HepG2 (cell line): ENCODE measurements around the gene POLR1C. TPM values are rescaled to one million over a fixed set of nuclear protein-coding genes. Genes with fewer than 3 reads are reported as not detected.

ENCODE experiments used
- ATAC-seq: fragments of 200-7000 bp; cut with Tn5 transposase; 3 replicates; pipeline ENCODE4 v1.9.1; 2020; ENCODE audit warnings: mild to moderate bottlenecking, moderate library complexity
- BruUV-seq: library from RNA; stranded (reverse); fragments of 400-500 nt; replicated peaks from 2 replicates; lab custom pipeline; 2021; lab: Mats Ljungman, UMichigan
- CTCF ChIA-PET: fragments of 300-600 bp; formaldehyde crosslinking; extraction: SDS; loops from one replicate; lab custom pipeline; 2021; ENCODE audit warnings: low total read pairs, inconsistent platforms, low intra/inter-chr PET ratio; lab: Yijun Ruan, JAX
- POLR2A ChIA-PET: fragments of 350-600 bp; sonication (Branson Sonifier 250); formaldehyde crosslinking; loops from one replicate; lab custom pipeline; 2020; ENCODE audit warnings: antibody characterized with exemption, inconsistent platforms; lab: Yijun Ruan, JAX
- DNase-seq: peaks from one replicate; pipeline ENCODE4 v3.0.0-alpha.2; 2015; ENCODE audit warnings: low spot score
- FAIRE-seq: peaks from 3 replicates; lab custom pipeline; 2011; peaks lifted over from hg19 to GRCh38; lab: Jason Lieb, UNC
- H2AFZ ChIP-seq: one replicate; pipeline ENCODE4 v1.6.1; 2011; ENCODE audit warnings: low read length, inconsistent platforms
- H3K27ac ChIP-seq: fragments of 300-600 bp; 3 replicates; pipeline ENCODE4 v1.8.0; 2011; ENCODE audit warnings: mixed run types, mild to moderate bottlenecking, mixed read lengths, low read length, inconsistent platforms; ENCODE audit not compliant: insufficient read depth; ENCODE audit errors: extremely low read length
- H3K27me3 ChIP-seq, 2 experiments: fragments of 200-600 bp in 1 of 2; 2 replicates in 1 of 2; 3 replicates in 1 of 2; pipeline versions ENCODE4 v1.6.0 to v1.8.0; 2011; ENCODE audit warnings: low read length in 2 of 2, mild to moderate bottlenecking in 2 of 2, moderate library complexity in 2 of 2, inconsistent platforms in 1 of 2; ENCODE audit not compliant: insufficient read depth in 2 of 2, control insufficient read depth in 1 of 2
- H3K36me3 ChIP-seq, 2 experiments: fragments of 200-600 bp in 1 of 2; replicated peaks in 1 of 2; 2 replicates in 1 of 2; 3 replicates in 1 of 2; pipeline versions ENCODE4 v1.5.1 to v1.8.0; 2011; ENCODE audit warnings: low read length in 2 of 2, inconsistent platforms in 1 of 2; ENCODE audit not compliant: insufficient read depth in 2 of 2, control insufficient read depth in 1 of 2
- H3K4me1 ChIP-seq: 2 replicates; pipeline ENCODE4 v1.5.1; 2012; ENCODE audit warnings: low read length, inconsistent platforms; ENCODE audit not compliant: insufficient read depth
- H3K4me2 ChIP-seq: 2 replicates; pipeline ENCODE4 v1.6.0; 2011; ENCODE audit warnings: low read depth, low read length, inconsistent platforms
- H3K4me3 ChIP-seq, 3 experiments: fragments of 200-600 bp in 1 of 3; sonication (generic), shearing (Covaris generic) in 1 of 3; replicated peaks in 1 of 3; 2 replicates each; pipeline ENCODE4 v1.5.1; 2011 to 2016; ENCODE audit warnings: low read length in 3 of 3, inconsistent platforms in 2 of 3, low read depth in 2 of 3, mild to moderate bottlenecking in 2 of 3, control low read depth in 1 of 3, mixed read lengths in 1 of 3; ENCODE audit not compliant: insufficient read depth in 1 of 3
- H3K79me2 ChIP-seq: one replicate; pipeline ENCODE4 v1.6.1; 2011; ENCODE audit warnings: low read length, inconsistent platforms; ENCODE audit not compliant: insufficient read depth
- H3K9ac ChIP-seq: 2 replicates; pipeline ENCODE4 v1.6.0; 2011; ENCODE audit warnings: mild to moderate bottlenecking, low read depth, low read length, inconsistent platforms; ENCODE audit not compliant: insufficient read depth
- H3K9me3 ChIP-seq: 2 replicates; pipeline ENCODE4 v1.5.1; 2012; ENCODE audit warnings: mild to moderate bottlenecking, low read length
- H4K20me1 ChIP-seq: 2 replicates; pipeline ENCODE4 v1.6.0; 2011; ENCODE audit warnings: inconsistent platforms, mild to moderate bottlenecking, low read length, moderate library complexity; ENCODE audit not compliant: insufficient read depth
- ARID4A ChIP-seq: sonication (generic); formaldehyde crosslinking; IDR thresholded peaks from 2 replicates; pipeline ENCODE4 v1.5.0; 2020; ENCODE audit warnings: mild to moderate bottlenecking, missing genetic modification reagents, borderline replicate concordance
- HDAC6 ChIP-seq: fragments of 200-600 bp; sonication (generic); IDR thresholded peaks from 2 replicates; pipeline ENCODE4 v1.7.0; 2017; ENCODE audit warnings: mild to moderate bottlenecking, antibody characterized with exemption, low read length, low read depth
- HMGXB3 ChIP-seq: sonication (generic); formaldehyde crosslinking; IDR thresholded peaks from 2 replicates; pipeline ENCODE4 v1.4.0; 2020; ENCODE audit warnings: missing genetic modification reagents, borderline replicate concordance
- IRF2 ChIP-seq: IDR thresholded peaks from 2 replicates; pipeline ENCODE4 v1.6.1; 2018; ENCODE audit warnings: missing genetic modification reagents, missing compliant biosample characterization
- MAF1 ChIP-seq: sonication (generic); formaldehyde crosslinking; IDR thresholded peaks from 2 replicates; pipeline ENCODE4 v1.5.0; 2020; ENCODE audit warnings: missing genetic modification reagents, borderline replicate concordance
- MAX ChIP-seq: IDR thresholded peaks from 2 replicates; pipeline ENCODE4 v1.6.1; 2012; ENCODE audit warnings: inconsistent platforms
- MTA1 ChIP-seq: sonication (generic); formaldehyde crosslinking; IDR thresholded peaks from 2 replicates; pipeline ENCODE4 v1.4.0; 2020; ENCODE audit warnings: missing genetic modification reagents, mild to moderate bottlenecking, borderline replicate concordance
- SIN3A ChIP-seq: IDR thresholded peaks from 2 replicates; pipeline ENCODE4 v1.6.1; 2011; ENCODE audit warnings: low read depth, mild to moderate bottlenecking, control low read depth, low read length, borderline replicate concordance
- SIX1 ChIP-seq: sonication (generic); formaldehyde crosslinking; IDR thresholded peaks from 2 replicates; pipeline ENCODE4 v1.4.0; 2020; ENCODE audit warnings: missing genetic modification reagents, borderline replicate concordance
- SP4 ChIP-seq: sonication (generic); formaldehyde crosslinking; IDR thresholded peaks from 2 replicates; pipeline ENCODE4 v1.8.1; 2023; ENCODE audit warnings: mild to moderate bottlenecking, missing genetic modification reagents
- TFAP4 ChIP-seq: sonication (generic); IDR thresholded peaks from 2 replicates; pipeline ENCODE4 v1.6.1; 2016; ENCODE audit warnings: low read depth, borderline replicate concordance
- ZNF629 ChIP-seq: sonication (generic); formaldehyde crosslinking; conservative IDR thresholded peaks from 2 replicates; pipeline ENCODE4 v1.5.0; 2020; ENCODE audit warnings: missing genetic modification reagents
- WGBS: methylation state at CpG from one replicate; pipeline ENCODE4 v1.1.6; 2017; ENCODE audit warnings: low lambda C conversion rate; 5-methylcytosine and 5-hydroxymethylcytosine counted together
- in situ Hi-C: cut with HindIII; loops from 2 replicates; pipeline ENCODE4 v1.10.0; 2017; ENCODE audit warnings: low pct_unique_long_range_greater_than_20kb; ENCODE audit not compliant: extremely low pct_ligation_motif_present
- intact Hi-C: fragments of 100-400 bp; cut with micrococcal nuclease; formaldehyde crosslinking; loops from one replicate; pipeline ENCODE4 v1.10.0; 2022; ENCODE audit not compliant: unreplicated experiment
- polyA plus RNA-seq, 8 experiments: library from polyadenylated mRNA; depleted of rRNA in 3 of 8; stranded (reverse) in 7 of 8; unstranded in 1 of 8; fragments of >200 nt; fragmentation: Illumina TruSeq in 4 of 8; extraction: Trizol in 4 of 8; gene quantifications; 2 replicates each; pipeline versions ENCODE4 v1.2.1 to v1.2.3, GENCODE V29; 2011 to 2016; ENCODE audit warnings: low read depth in 4 of 8, missing spikeins in 1 of 8, mixed read lengths in 1 of 8; ENCODE audit not compliant: insufficient read depth in 1 of 8
- total RNA-seq, 5 experiments: library from RNA; depleted of rRNA; stranded (reverse); fragments of >200 nt; fragmentation: Illumina TruSeq; extraction: Trizol; gene quantifications; 2 replicates each; pipeline ENCODE4 v1.2.3, GENCODE V29; 2016; ENCODE audit warnings: low read depth in 1 of 5

Gene POLR1C
- total and polyA plus RNA-seq, 2 of the 13 experiments (the other 11 are each of a cell fraction or from before 2014, with no cell fraction given) = 62.6 to 72.2 TPM

GRCh38 chr6:43493230-43493629 is 23.7 kb upstream of the POLR1C start (continued):
- no peak for TF ChIP-seq HMGXB3 (CRISPR knock-in tag)
- TF ChIP-seq, all 625 proteins: peak for 4

- WGBS = 12% methylated on average over 7 of the region's 7 CpGs
- no TSS peak for BruUV-seq
- Histone ChIP-seq H3K27me3 (no peaks in the 10 kb centered on the region), H3K36me3 (peaks cover 12% of the 10 kb centered on the region in 2 experiments), H2AFZ (no peak overlapping the region), H4K20me1 (no peaks in the 10 kb centered on the region), H3K9me3 (no peaks in the 10 kb centered on the region), H3K4me1 (peaks cover 8% of the 10 kb centered on the region), H3K79me2 (peaks cover 50% of the 10 kb centered on the region), H3K27ac (no peak overlapping the region), H3K9ac (peak overlapping the region; percentile 16; the same call in 1 of the 2 replicates), H3K4me3 (0 out of 6 replicates have a peak overlapping the region, but pooled peaks of 1 of the 3 experiments have one; percentile 30), H3K4me2 (peak overlapping the region; percentile 50)
- intact Hi-C loops = loop anchor here (5.0 to 10.0 kb wide), 2 partner anchors 59 to 232 kb away; no protein-coding TSS in a partner anchor
- ChIA-PET POLR2A (interaction anchor here (1.1 to 6.4 kb wide), 9 partner anchors 9 to 319 kb away, joined by 3 to 141 read pairs (median 6); partner anchors contain the start of genes ABCC10, DLK2, LRRC73 and TJAP1), CTCF (no interaction called here)
- FAIRE-seq (peak; percentile 83), ATAC-seq (peak; percentile 69), DNase-seq (peak; percentile 89)
- in situ Hi-C loops = loop anchor here (5.0 kb wide), 1 partner anchor 37 kb away; the partner anchor contains the start of gene DLK2
- peak; percentile 54; the same call in 1 of the 2 replicates for TF ChIP-seq ZNF629 (CRISPR knock-in tag)
- peak; percentile 41; the same call in 1 of the 2 replicates for TF ChIP-seq ARID4A (CRISPR knock-in tag)
- TF ChIP-seq SIX1 (CRISPR knock-in tag) = no peak
- no peak for TF ChIP-seq HDAC6
- TF ChIP-seq MAF1 = no peak
- peak; percentile 53; the same call in 1 of the 2 replicates for TF ChIP-seq SP4 (CRISPR knock-in tag)
- peak; percentile 41 for TF ChIP-seq MAX
- TF ChIP-seq IRF2 (CRISPR knock-in tag) = 0 out of 2 replicates have a peak, but pooled peaks have one; percentile 48
- no peak for TF ChIP-seq MTA1 (CRISPR knock-in tag)
- TF ChIP-seq SIN3A = 0 out of 2 replicates have a peak, but pooled peaks have one; percentile 13
- TF ChIP-seq TFAP4 = peak; percentile 99
These were observed 23.1 kb upstream of the POLR1C start for GRCh38 chr6:43493833-43494232.
